Activated CD4-positive, alpha-beta T cell treated with anti-CD3 and anti-CD28 coated beads, Interleukin-2, amount 50 U/mL, for 1 hour (primary cell): ENCODE results near the gene CSTF1.
A peak's percentile ranks its signal among the peaks of the same experiment; 100 is the strongest.
"Not testable (repeated sequence)": the region's sequence is repeated elsewhere in the genome, so short reads cannot be mapped to it uniquely, and the experiment has no call there.

Experiments used
- DNase-seq: peaks from one replicate; pipeline ENCODE4 v3.0.0-alpha.2; 2020

CSTF1 gene

DNA sequence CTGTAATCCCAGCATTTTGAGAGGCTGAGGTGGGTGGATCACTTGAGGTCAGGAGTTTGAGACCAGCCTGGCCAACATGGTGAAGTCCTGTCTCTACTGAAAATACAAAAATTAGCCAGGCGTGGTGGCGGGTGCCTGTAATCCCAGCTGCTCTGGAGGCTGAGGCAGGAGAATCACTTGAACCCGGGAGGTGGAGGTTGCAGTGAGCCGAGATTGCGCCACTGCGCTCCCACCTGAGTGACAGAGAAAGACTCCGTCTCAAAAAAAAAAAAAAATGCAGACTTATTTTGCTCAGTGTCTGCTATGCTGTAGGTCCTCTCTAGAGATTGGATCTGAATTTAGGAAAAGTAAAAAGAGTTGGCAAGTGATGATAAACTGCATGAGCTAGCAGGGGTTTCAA lies 18.8 kb downstream of the CSTF1 start:
- not testable (repeated sequence) for DNase-seq

DNA sequence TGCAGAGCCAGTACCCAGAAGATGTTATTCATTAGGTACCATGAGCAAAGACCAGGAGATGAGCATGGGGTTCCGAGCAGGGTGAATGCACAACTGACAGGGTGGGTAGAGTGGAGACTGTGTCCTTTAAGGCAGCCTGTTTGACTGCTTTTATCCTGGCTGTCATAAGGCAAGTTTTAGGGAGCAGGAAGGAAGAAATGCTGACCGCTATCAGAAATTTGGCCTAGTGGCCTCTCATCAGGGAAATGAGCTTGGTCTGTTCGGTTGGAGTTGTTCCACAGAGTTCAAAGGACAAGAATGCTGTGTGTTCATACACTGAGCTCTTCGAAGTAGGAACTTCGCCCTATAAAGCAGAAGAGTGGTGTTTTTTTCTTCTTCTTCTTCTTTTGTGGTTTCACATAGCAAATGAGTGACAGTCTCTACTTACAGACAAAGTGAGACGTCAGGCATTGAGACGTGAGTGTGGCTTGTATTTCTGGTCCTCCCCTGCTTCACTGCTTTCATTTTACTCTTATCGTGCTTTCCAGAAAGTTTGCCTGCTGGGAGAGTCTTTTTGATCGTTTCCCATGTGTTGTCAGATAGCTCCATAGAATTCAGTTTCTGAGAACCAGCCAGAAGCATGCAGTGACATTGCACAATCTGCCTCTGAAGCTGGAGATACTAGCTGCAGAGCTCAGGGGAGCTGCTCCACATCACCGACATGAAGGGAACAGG lies 19.5 kb downstream of the CSTF1 start, which contains the start of gene CASS4:
CASS4 (plus strand) TSS at position 502 of the 714 bp plus-strand sequence; CDS start at position 701, 199 bp downstream.
- DNase-seq: no peak

DNA sequence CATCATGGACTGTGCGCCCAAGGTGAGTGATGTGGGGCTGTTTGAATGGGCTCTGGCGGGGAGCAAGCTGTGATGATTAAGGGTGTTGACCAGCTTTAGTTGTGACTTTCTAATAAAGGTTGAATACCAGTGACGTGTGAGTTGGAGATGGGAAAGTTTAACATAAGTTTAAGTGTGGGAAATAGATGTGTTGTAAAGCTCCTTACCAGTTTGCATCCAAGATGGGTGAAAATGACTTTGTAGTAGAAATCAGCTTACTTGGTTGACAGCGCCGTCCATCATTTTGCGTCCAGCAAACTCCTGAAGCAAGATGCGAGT lies 20.0 kb downstream of the CSTF1 start:
- DNase-seq: no peak

DNA sequence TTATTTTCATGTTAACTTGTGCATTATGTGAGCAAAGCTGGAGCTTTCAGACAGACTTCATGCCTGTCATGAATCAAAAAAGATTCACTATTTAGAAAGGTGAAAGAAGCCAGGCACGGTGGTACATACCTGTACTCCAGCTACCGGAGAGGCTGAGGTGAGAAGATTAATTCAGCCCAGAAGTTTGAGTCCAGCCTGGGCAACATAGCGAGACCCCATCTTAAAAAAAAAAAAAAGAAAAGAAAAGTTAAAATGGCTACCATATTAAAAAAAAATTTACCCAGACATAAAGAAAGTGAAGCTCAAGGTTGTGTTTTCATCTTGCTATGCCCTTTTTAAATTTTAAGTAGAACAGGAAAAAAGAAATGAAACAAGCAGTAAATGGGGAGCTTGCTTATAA lies 20.5 kb downstream of the CSTF1 start:
- DNase-seq: no peak

DNA sequence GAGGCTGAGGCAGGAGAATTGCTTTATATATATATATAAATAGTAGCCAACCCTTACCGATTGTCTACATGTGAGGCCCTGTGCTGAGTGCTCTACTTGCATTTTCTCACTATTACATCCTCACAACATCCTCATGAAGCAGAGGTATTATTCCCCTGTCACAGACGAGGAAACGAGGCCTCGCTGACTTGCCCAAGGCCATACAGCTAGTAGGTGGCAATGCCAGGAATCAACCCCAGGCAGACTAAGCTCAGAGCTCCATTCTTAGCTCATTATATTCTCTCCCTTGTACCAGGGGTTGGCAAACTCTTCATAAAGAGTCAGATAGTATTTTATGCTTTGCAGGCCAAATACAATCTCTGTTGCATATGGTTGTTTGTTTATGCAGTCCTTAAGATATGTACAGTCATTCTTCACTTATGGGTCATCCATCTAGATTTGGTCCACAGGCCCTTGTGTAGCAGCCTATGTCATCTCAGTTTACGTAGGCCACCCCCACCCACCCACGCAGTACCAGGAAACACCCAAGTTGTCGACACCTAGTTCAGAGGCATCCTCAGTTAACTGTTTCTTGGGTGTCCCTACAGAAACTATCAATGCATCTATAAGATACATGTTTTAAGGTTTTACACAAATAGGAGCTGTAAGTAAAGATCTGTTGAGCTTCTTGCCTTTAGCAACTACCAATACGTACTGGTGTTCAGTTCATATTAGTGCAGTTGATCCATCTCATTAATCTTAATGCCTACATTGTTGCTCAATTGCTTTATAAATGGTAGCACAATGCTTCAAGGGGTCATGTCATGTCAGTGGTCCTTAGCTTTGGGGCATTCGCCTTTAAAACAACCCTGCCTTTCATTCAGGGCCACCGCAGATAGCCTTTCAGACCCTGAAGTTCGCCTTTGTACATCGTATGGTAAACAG lies 22.7 kb downstream of the CSTF1 start:
- DNase-seq: peak; percentile 34

DNA sequence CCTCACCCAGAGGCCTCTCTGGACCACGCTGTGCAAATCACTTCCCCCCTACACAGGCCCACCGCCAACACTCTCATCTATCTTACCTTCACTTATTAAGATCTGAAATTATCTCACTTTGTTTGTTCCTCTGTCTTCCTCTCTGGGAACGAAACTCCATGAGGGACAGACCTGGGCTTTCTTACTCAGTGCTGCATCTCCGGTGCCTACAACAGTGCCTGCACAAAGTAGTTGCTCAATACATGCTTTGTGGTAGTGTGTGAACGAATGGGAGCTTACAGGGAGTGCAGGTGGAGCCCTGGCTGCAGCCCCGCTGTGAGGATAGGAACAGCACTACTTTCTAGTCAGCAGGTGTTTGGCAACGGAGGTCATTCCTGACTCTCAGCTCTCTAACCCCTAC lies 25.0 kb downstream of the CSTF1 start:
- DNase-seq: no peak

DNA sequence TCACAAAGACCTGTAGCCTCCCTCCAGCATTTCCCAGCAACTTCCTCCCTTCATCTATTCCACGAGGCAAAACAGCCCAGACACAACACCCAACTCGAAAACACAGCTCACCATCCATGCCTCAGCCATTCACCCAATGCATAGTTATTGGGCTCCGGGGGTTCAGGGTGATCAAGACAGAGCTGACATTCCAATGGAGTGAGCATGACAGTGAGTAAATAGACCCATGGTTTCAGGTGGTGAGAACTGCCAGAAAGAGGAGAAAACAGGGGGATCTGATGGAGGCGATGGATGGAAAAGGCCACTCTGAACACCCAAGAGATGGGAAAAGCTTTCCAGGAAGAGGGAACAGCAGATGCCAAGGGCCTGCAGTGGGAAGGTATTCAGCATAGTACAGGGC lies 25.5 kb downstream of the CSTF1 start:
- DNase-seq: no peak

DNA sequence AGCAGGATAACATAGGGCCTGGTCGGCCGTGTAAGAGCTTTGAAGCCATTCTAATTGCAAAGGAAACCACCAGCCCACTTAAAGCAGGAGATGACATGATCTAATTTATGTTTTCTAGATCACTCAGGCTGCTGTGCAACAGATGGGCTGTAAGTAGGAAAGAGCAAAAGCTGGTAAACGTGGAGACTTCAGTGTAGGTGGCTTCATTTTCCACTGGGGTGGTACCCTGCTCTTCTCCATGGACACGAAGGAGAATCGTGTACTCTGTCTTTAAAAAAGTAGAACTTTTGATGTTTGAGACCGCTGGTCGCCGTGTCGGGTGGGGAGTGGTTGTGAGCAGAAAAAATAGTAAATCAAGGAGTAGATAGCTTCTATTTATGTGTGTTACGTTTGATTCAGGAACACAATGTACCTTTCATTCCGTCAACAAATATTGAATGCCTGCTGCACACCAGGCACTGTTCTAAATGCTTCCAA lies 26.0 kb downstream of the CSTF1 start:
- no peak for DNase-seq

DNA sequence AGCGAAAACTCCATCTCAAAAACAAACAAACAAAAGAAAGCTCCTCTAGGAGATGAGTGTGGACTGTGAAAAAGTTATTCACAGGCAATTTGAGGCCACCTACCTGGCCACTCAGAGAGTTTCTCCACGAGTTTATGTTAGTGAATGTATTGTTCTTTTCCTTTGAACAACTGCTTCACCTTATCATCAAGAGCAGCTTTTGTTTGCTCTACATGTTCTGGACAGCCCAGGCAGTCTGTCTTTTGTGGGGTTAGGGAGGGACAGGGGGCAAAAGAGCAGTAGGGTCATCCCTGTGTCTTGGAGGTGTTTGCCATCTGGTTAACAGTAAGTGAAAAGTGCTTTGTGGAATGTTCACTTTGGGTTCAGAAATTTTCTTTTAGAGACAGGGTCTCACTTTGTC lies 27.6 kb downstream of the CSTF1 start:
- DNase-seq: no peak

DNA sequence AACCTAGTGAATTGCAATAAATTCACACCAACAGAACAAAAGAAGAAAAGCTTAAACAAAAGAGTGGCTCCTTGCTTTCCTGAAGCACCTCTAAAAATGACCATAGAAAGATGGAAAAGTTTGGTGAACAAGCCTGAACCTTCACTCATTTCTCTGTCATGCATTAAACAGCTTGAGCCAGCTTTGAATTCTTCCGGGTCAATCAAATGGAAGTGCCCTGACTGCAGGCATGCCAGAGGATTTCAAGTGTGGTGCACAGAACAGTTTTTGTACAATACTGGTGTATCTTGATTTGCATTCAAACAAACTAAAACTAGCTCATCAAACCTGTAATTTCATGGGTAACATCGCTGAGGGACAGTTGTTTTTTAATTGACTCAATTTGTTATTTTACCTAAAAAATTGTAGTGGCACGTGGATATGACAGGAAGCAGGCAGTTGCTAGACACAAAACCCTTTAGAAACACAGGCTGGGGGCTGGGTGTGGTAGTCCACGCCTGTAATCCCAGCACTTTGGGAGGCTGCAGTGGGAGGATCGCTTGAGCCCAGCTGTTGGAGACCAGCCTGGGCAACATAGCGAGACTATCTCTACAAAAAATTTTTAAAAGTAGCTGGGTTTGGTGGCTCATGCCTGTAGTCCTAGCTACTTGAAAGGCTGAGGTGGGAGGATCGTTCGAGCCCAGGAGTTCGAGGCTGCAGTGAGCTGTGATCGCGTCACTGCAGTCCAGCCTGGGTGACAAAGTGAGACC lies 28.7 kb downstream of the CSTF1 start:
- no peak for DNase-seq

DNA sequence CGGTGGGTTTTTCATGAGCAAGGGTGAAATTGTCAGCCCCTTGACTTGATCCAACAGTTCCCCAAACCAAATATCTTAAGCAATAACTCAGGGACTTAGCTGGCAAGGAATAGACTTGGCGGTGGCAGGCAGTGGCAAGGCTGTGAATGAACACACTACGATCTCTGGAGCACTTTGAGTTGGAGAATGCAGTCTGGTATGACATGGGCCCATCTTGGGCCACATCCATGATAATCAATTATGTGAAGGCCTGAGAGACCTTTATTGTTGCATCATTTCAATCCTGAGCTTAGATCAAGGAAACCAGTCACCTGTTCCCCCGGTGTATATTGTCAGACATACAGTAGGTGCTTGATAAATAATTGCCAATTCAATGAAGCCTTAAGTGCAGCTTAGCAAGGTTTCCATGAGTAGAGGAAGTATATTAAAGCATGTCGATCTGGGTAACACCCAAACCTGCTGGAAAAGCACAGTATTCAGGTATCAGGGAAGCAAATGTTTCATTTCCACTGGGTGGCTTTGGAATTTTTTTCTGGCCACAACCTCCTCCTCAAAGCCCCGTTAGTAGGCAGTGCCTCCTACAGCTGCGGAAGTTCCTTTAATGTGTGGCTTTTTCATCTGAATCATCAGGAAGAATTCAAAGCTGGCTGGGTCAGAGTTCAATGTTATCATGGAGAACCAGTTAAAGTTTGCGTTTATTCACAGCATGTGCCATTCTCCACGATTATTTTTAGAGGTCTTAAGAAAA lies 29.8 kb downstream of the CSTF1 start:
- DNase-seq: no peak

DNA sequence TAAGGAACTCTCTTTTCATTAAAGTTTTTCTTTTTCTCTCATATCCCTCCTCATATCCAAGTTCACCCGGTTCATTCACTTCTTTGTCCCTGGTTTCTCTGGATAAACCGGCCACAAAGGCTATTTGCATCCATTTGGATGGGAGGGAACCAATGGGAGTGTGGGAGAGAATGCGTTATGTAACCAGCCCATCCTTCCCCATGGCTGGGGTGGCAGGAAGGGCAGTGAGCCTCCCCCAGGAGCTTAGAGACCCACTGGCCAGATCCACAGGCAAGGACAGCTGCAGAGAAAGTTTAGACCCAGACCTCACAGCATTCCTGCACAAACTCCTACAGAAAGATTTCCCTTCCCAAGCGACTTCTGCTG lies 30.4 kb downstream of the CSTF1 start:
- no peak for DNase-seq

DNA sequence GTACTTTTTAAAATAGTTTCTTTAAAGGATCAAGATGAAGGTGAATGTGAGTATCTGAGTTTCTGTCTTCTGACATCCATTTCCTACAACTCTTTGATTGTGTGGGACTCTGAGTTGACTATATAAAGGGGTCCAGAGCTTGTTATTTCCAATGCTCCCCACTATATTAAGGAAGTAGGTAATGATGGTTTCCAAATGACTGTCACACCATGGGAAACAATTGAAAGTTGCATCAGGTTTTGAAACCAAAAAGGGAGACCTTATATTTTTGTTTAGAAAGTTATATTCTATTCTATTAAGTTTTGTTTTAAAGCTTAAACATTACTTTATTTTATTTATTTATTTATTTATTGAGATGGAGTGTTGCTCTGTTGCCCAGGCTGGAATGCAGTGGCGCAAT lies 30.8 kb downstream of the CSTF1 start:
- no peak for DNase-seq

DNA sequence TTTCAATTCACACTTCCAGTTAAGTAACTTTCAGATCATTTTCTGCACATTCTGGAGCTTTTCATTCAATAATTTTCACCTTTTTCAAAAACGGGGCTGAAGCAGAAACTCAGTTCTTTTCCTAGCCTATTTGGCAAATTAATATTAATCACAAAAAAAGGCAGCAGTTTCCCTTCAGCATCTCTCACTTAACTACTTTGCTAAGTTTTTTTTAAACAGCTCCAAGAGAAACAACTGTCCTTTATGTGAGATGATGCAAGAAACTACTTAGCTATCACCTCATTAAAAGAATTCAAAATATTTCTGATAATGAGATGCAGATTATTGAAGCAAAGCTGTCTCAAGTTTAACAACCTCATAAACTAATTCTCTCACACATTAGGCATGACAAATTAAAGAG lies 31.4 kb downstream of the CSTF1 start:
- DNase-seq: no peak

DNA sequence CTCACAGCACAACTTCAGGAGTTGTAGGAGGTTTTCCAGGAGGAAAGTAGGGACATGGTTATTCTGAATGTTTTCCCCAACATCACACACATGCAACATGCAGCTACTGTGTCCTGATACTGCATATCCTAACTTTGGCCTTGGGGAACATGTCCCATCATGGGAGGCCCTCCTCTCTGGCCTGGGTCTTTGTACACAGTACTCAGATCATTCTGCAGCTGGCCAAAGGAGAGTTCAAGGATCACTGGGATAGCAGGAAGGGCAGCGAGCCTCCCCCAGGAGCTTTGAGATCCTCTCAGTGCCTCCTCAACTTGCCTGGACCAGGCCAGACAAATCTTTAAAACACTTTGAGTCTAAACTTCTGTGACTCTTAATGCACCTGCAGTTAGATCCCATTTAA lies 32.5 kb downstream of the CSTF1 start:
- no peak for DNase-seq

DNA sequence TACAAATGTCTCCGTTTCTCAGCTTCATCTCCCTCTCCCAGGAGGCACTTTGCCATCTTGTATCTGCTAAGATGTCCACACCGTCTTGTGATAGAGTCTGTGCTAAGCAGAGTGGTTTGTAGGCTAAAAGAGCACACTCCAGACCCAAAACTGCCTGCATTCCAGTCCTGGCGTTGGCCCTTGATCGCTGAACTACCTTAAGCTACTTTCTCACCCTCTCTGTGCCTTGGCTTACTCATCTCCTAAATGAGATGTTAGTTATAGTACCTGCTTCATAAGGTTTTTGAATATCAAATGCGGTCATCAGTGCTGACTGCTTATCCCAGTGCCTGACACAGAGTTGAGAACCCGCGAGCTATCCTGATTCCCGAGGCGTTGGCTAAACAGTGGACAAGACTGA lies 33.6 kb downstream of the CSTF1 start:
- no peak for DNase-seq

DNA sequence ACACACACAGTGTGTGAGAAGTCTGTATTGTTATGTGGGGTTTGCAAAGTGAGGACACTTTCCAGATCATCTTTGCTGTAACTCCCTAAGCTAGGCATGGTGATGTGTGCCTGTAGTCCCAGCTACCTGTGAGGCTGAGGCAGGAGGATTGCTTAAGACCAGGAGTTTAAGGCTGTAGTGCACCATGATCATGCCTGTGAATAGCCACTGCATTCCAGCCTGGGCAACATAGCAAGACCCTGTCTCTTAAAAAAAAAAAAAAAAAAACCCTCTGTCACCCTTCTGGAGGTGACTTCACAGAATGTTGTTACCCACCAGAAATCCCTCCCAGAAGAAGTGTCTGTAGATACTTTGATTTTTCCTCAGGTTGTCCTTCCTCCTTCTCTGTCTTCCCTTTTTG lies 34.5 kb downstream of the CSTF1 start:
- DNase-seq: no peak

DNA sequence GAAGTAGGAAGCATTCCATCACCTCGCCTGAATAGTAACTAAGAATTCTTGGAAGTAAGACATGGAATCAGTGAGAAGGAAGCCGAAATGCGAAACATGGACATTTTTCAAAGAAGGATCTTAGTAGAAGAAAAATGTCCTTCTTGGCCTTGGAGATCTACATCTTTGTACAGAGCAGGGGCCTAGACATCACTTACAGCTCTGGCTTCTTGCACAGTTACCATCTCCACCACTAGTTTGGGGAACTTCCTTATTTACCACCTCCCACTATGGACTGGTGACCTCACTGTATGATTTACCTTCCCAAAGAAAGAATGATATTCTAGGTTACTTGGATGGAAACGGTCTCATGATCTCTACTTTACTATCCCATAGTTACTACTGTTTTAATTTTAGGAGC lies 35.4 kb downstream of the CSTF1 start:
- no peak for DNase-seq

DNA sequence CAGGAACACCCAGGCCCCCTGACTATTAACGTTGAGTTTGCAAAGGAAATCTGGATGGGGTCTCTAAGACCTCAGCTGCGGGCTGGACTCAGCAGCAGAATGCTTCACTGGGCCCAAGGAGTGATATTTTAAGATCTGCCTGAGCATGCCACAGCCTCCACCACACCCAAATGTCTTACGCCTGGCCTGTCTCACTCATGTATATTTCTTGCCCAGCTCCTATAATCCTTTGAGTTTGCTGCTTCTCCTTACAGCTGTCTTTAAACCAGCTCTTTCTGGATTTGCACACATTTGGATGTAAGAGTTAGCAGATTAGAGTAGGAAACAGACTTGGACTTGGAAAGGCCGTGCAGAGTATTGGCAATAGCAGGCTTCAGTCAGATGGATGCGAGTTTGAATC lies 36.0 kb downstream of the CSTF1 start:
- DNase-seq: no peak

DNA sequence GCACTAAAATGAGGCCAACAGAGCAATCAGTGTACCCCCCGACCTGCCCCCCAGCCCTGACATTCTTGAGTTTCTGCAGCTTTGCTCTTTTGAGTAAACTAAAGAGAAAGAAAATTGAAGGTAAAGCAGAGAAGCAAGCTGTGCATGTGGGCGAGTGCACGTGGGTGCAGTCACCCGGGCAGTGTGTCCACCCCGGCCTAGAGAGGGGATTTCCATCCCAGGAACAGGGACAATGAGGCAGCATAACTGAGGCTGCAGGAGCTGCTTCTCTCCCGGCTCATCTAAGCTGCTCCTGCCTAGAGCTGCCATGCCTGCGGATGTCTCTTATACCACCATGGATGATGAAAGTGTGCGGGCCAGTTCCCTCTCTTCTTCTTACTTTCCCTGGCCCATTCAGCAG lies 36.4 kb downstream of the CSTF1 start:
- no peak for DNase-seq

DNA sequence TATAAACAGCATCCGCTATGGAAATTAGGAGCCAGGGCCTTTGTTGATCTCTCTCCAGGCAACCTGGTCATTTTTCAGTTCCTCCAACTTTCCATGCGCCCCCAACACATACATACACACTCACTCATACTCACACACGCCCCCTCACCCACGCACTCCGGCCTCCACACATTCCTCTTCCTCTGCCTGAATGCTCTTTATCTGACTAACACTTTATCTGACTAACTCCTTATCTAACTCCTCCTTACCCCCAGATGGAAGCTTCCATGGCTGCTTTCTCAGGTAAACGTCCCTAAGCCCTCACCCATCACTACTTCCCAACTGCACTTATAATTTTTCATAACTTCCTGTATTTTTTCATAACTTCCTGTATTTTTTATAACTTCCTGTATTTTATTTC lies 37.1 kb downstream of the CSTF1 start:
- DNase-seq: no peak

DNA sequence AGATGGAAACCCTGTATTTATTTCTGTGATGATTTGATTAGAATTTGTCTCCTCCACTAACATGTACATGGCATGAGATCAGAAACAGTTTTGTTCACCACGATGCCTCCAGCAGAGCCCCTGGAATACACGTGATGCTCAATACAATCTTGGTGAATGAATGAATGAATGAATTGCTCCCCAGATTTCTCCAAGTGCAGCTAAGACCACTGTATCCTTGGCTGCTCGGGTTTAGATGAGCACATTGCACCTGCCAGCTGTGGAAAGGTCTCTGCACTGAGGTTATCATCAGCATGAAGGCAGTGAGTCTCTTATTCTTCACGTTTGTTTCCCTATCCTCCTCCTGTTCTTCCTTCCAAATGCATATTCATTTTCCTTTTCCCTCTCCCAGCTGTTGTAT lies 37.5 kb downstream of the CSTF1 start:
- DNase-seq: no peak

DNA sequence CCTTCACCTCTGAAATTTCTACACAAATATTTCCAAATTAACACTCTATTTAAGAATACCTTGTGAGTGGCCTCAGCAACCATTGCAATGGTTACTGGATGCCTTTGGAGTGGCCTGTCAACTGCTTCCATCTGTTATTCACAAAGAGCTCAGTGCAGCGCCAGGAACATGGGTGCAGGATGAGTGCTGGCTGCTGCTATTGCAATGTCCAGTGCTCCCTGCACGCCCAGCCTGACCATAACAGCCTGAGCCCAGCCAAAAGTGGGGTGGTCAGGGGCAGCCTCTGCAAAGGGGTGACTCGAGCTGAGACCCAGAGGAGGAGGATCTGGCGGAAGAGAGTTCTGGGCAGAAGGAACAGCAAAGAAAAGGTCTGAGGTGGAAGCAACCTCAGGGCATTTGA lies 38.0 kb downstream of the CSTF1 start:
- no peak for DNase-seq
